Inflammatory macrophage (primary cell): ENCODE data around the gene WDR70.
"Not testable (repeated sequence)": the region's sequence is repeated elsewhere in the genome, so short reads cannot be mapped to it uniquely, and the experiment has no call there.

Source experiments
- DNase-seq, 2 donors: peaks; one replicate each; pipeline ENCODE4 v3.0.0-alpha.2; 2020 to 2022

The WDR70 gene

DNA sequence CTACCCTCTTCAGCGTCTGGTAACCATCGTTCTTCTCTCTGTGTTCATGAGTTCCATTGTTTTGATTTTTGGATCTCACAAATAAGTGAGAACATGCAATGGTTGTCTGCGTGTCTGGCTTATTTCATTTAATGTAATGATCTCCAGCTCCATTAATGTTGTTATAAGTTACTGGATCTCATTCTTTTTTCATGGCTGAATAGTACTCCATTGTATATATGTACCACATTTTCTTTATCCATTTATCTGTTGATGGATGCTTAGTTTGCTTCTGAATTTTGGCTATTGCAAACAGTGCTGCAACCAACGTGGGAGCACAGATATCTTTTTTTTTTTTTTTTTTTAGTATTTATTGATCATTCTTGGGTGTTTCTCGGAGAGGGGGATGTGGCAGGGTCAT is 139.2 kb downstream of the WDR70 start:
- DNase-seq, result not testable (repeated sequence)

- no peak for DNase-seq
Measured at GRCh38 chr5:37519304-37519703, 140.2 kb downstream of the WDR70 start.

GRCh38 chr5:37519807-37520206 is 140.7 kb downstream of the WDR70 start:
- no peak for DNase-seq

DNA sequence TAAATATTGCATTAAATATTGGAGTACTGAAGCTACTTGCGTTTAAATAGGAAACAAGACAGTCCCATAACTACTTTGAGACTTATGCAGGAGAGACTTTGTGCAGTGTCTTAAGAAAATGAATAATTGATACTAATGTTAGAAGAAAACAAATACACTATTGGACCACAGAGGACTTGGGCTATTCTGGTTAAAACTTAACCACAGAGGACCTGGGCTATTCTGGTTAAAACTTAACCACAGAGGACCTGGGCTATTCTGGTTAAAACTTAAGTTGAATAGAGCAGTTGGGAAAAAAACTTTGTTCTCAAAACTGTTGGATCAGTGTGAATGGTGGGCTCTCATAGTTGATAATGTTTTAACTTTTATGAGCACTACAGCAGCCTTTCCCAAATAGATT is 141.7 kb downstream of the WDR70 start:
- no peak for DNase-seq

DNA sequence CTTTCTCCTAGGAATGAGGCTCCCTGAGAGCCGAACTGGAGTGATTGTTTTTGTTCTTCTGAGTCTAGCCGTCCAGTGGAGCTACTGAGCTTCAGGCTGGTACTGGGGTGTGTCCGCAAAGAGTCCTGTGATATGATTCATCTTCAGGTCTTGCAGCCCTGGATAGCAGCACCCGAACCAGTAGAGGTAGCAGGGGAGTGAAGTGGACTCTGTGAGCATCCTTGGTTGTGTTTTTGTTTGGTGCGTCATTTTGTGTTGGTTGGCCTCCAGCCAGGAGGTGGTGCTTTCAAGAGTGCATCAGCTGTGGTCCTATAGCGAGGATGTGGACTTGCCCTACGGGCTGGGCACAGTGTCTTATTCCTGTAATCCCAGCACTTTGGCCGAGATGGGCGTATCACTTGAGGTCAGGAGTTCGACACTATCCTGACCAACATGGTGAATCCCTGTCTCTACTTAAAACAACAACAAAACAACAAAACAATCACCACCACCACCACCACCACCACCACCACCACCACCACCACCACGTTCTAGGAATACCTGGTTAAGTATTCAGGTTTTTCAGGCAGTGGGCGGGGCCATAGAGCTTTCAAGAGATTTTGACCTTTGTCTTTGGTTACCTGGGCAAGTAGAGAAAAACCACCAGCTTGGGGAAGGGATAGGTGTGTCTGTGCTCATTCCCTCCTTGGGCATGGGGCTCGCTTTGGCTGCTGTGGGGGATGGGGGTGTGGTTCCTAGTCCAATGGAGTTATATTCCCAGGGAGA is 154.0 kb downstream of the WDR70 start:
- DNase-seq, result no peak

DNA sequence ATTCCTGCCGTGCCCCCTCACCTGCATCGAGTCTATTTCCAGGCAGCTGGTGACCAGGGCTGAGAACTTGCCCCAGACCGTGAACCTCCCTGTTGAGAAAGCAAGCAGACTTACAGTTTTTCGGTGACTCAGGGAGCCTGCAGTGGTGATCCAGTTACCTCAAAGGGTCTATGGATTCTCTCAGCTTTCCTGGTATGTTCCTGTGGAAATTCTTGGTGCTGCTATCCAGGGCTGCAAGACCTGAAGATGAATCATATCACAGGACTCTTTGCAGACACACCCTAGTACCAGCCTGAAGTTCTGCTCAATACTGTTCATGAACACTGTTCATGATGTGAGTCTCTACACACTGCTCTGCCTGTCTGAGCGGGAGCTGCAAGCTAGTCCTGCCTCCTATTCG is 154.7 kb downstream of the WDR70 start:
- no peak for DNase-seq

DNA sequence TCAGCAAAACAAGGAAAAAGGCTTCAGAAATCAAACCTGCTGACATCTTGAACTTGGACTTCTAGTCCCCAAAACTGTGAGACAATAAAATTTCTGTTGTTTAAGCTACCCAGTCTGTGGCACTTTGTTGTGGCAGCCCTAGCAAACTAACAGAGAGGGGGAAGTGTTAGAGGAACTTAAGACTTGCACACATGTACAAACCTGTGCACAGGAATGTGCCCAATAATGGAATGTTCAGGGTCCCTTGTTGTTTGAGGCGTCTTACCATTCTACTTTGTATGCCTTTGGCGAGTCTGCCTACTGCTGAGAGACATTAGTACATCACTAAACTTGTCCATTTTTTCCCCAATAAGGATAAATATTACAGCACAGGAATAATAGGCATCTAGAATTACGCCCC is 160.3 kb downstream of the WDR70 start:
- no peak for DNase-seq

- no peak for DNase-seq
Measured at GRCh38 chr5:37543216-37543615, 164.1 kb downstream of the WDR70 start.

GRCh38 chr5:37549411-37549810 is 170.3 kb downstream of the WDR70 start:
- DNase-seq, result no peak

DNA sequence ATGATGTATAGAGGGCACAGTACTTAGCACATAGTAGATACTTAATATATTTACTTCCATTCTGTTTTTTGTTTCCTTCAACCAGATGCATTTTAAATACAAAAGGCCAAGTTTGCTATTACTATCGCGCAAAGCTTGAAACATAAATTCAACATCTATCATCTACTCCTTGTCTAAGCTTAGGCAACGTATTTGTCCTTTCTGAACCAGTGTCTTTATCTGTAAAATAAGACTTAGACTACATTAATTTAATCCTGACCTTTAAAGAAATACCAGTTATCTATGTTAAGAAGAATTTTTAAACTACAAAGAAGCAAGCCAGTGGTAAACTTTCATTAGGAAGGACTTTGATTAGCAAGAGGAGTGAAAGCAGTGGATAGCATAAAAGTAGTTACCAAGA is 173.0 kb downstream of the WDR70 start:
- DNase-seq, result no peak

DNA sequence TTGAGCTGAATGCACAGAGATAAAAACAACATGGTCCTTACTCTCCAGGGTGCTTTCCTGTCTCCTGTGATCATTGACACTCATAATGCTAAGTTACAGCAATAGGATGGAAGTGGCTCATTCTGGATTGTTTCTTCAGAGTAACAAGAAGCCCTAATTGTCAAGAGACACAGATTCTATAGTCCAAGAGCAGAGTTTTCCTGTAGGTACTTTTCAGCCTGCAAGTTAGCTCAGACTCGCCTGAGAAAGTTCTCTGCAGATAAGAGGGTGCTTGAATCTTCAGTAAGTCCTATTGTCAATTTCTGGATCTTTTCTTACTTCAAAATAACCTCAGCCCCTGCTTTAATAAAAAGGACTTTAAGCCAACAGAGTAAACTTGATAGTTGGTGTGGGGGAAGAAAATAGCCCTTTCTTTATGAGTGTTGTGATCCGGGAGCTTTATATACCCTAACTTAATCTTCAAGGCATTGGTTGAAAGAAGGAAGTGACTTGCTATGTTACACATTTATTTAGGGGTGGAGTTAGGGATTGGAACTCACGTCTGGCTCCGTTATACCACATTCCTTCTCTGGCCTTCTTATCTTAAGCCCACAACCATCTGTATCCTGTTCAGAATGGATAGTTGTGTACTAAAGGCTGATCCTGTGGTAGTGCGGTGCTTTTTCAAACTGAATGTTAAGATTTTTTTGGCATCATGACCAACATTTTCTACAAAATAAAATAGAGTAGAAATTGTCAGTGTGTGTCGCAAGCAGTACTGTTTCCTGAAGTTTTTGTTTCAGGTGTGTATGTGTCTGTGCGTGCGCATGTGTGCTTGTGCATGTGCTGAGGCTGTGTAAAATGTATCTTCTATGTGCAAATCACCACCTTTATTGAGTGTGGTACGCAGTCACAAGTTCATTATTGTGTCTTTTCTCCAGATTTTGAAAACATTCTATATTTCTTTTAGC is 173.9 kb downstream of the WDR70 start:
- no peak for DNase-seq

GRCh38 chr5:37553720-37554404 is 174.7 kb downstream of the WDR70 start:
- DNase-seq, result no peak

DNA sequence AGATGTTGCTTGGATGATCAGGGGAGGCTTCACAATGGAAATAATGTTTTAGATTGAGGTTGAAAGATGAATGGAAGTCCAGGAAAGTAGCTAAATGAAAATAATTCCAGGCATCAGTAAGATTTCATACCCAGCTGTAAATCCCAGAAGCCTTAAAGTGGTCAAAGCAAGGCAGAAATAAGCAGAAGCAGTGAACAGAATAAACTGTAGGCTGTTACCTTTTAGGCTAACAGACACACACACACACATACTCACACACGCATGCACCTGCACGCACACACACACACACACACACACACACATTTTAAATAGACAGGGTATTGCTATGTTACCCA is 175.3 kb downstream of the WDR70 start:
- DNase-seq, result no peak

DNA sequence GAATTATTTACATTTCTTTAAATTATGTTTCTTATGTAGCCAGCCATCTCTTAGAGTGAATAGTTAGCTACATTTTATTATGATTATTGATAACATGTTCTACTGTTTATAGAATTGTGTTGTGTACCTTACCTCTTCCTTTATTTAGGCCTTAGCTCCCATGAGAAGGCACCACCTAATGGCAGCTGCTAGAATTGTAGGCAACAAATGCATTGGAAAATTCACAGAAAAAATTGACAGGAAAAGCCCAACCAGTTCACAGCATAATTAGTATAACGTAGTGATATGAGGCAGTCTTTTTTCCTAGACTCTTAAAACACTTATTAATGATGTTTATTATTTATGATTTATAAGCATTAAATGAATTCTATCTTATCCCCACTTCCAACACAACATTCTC is 175.8 kb downstream of the WDR70 start:
- peak; percentile 22 to 25 for DNase-seq

- DNase-seq, result no peak
Measured at GRCh38 chr5:37557734-37558293, 178.7 kb downstream of the WDR70 start.

GRCh38 chr5:37565062-37565670 is 186.0 kb downstream of the WDR70 start:
- DNase-seq, result no peak

- no peak for DNase-seq
Measured at GRCh38 chr5:37567566-37567965, 188.4 kb downstream of the WDR70 start.

DNA sequence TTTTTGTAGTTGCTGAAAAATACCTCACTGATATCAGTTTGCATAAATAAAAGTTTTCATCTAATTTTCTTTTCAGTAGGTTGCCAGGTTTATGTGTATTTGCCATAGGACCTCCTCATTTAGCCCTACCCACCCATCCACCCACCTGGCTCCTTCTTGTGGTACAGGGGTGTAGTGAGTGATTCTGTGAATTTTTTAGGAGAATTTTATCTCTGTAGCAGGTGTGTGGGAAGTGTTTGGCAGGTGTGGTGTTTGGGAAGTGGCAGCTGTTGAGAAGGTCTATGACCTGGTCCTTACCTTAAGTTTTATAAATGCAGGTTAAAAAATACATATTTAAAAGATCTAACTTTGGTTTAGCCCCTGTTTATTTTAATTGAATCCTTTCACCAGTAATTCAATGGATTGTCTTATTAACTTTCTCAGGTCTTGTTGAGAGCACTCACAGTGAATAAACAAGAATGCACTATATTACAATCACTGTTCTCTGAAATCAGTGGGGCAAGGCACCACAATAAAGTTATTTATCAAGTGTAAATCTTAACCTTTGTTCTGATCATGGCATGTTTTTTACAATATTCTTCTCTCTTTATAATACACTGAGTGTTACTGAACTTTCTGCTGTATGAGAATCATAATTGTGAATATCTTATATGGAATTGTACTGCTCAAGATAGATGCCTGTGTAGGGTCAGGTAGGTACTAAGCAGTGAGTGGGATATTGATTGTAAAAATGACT is 189.1 kb downstream of the WDR70 start:
- no peak for DNase-seq

GRCh38 chr5:37568893-37569292 is 189.8 kb downstream of the WDR70 start:
- DNase-seq, result peak in 1 of 2 donors; percentile 31

GRCh38 chr5:37569466-37569865 is 190.3 kb downstream of the WDR70 start:
- no peak for DNase-seq

DNA sequence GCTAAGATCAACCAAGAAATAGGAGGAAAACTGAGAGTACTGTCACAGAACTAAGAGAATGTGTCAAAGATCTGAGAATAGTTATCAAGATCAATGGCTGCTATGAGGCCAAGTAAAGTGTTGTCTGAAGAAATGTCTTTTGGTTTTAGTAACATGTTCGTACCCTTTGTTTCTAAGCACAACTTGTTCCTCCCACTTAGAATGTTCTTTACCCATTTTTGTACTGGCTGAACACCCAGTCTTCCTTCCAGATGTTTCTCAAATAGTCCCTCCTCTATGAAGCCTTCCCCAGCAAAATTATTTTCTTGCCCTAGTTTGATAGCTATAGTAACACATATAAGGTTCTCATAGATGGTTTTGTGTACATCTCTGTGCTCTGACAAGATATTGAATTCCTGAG is 191.5 kb downstream of the WDR70 start:
- no peak for DNase-seq

DNA sequence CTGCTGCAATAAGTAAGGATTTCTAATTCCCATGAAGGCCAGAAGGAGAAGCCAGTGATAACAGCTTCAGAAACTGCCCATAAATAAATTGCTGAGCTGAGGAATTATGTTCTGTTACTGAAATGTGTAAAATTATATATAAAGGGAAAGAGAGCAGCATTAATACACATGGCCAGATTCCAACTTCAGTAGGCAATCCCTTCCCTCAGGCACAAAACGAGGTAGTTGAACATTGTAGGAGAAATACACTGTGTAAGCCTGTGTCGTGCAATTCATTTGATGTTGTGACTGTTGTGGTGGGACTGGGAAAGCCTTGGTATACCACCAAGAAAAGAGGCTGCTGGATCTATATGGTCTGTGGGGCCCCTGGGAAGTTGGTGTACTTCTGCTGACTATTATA is 192.9 kb downstream of the WDR70 start:
- no peak for DNase-seq
